HG03565 (cell line): Measurements from ENCODE around the gene CT45A9.
"Not testable (repeated sequence)": the region's sequence is repeated elsewhere in the genome, so short reads cannot be mapped to it uniquely, and the experiment has no call there.

ENCODE experiments used
- ATAC-seq: cut with Tn5 transposase; IDR thresholded peaks from one replicate; pipeline ENCODE4 v1.9.1; 2021; ENCODE audit warnings: mild to moderate bottlenecking, moderate library complexity; ENCODE audit not compliant: unreplicated experiment

CT45A9 gene, protein sequence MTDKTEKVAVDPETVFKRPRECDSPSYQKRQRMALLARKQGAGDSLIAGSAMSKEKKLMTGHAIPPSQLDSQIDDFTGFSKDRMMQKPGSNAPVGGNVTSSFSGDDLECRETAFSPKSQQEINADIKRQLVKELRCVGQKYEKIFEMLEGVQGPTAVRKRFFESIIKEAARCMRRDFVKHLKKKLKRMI

DNA sequence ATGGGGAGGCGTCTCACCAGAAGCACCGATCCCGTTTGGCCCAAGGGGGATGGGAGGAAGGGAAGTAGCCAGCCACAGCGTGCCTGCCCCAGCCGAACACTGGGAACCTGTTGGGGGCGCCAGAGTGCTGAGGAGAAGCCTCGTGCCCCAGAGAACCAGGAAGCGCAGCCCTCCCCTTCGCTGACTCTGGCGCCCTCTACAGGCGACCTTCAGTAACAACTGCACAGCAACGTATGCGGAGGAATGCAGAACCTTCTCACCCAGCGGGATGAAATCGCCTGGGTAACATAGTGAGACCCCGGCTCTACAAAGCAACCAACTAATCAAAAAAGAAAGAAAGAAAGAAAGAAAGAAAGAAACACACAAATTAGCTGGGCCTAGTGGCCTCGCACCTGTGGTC is at the start of gene CT45A9:
Gene CT45A9 (minus strand): TSS at position 101 of the 400 bp plus-strand sequence. CDS start 3,751 bp downstream, outside the sequence.
- ATAC-seq: not testable (repeated sequence)

DNA sequence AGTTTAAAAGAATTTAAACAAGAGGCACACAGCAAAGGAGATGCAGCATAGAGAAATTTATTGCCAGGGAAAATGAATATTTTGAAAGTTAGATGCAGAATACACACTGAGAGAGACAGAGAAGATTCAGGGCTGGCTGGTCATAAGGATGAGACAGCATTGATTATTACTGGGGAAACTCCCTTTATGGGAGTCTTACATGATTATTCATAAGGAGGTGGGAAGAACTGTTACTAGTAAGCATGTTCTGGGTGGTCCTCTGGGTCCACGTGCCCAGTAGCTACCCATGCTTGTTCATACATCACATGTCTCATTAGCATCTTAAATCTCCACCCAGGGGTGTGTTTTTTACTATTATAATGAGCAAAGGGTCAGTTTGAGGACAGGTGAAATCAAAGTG is 48.9 kb upstream of the CT45A9 start:
- ATAC-seq: not testable (repeated sequence)

DNA sequence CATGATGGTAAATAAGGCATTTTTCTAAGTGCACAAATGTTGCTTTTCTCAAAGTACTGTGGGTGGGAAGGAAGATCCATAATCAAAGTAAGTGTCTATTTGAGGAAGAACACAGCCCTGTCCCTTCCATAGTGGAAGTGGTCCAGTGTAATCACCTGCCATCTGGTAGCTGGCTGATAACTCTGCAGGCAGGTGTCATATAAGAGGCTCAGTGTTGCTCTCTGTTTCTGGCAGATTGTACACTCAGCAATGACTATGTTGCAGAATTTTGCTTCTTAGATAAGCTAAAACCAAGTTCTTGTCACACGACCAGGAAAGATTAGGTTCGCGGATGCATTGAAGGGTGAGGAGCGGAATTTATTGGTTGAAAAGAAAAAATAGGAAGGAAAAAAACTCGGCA is 42.8 kb upstream of the CT45A9 start:
- no peak for ATAC-seq

DNA sequence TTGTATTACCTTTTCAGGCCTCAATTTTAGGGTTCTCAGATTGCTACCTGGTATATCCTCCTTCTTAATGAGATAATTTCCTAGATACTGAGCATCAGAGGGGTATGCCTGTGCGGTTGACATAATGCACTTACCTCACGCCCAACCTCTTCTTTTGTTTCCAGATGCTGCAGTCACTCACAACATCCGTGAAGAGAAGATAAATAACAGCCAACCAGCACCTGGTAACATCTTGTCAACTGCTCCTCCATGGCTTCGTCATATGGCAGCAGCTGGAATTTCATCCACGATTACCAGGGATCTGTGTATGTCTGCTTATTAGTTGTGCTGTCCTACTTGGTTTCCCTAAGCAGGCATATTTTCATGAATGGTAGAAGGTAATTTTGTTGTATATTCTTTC is 38.6 kb upstream of the CT45A9 start:
- no peak for ATAC-seq

DNA sequence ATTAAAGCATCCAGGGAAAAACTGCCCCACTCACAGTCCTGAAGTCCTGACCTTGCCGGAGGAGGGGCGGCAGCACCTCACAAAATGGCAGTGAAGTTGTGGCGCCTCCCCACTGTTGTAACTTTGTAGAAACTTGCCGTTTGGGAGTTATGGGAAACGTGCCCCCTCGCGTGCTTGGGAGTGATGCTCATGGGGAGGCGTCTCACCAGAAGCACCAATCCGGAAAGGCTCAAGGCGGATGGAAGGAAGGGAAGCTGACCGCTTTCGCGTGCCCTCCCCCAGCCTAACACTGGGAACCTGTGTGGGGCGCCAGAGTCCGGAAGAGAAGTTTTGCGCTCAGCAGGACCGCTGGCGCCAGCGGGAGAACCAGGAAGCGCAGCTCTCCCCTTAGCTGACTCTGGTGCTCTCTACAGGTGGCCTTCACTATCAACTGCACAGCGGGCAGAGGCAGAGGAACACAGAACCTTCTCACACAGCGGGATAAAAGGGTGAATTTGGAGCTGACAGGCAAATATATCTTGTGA is 21.7 kb upstream of the CT45A9 start, which contains the start of the genes CT45A10 and SAGE1:
Gene CT45A10 (minus strand): TSS at position 151 of the 524 bp plus-strand sequence. CDS start 8,100 bp downstream, outside the sequence.
Gene SAGE1 (plus strand): TSS at position 423 of the 524 bp plus-strand sequence. CDS start 2,527 bp downstream, outside the sequence.
- ATAC-seq: no peak

DNA sequence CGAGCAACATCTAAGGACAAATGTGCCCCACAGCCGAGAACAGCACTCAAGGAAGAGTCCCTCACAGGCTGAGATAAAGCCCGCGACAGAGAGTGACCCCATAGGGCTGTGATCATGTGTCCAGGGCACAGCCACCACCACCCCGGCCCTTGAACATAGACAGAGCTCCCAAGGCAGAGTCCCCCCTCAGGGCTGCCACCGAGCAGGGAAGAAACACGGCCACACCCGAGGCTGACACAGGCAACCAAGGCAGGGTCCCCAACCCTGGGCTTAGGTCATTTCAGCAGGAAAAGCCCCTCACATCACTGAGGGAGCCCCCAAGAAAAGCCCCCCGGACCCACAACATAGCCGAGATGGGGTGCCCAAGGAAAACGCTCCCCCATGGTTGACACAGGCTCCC is 21.2 kb upstream of the CT45A9 start:
- ATAC-seq: no peak

DNA sequence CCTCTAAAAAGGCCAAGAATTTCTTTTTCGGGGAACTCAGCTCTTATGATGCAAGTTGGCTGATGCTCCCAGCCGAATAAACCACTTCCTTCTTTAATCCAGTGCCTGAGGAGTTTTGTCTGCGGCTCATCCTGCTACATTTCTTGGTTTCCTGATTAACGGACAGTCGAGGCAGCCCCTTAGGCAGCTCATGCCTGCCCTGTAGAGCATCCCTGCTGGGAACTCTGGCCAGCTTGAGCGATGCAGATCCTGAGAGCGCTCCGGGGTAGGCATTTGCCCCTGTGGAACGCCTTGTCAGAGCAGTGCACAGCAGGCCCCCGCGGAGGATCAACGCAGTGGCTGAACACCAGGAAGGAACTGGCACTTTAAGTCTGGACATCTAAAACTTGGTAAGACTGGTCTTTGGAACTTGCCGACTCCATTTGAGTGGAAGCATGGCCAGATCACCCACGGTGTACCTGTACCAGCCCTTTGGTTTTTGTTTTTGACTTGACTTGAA is 18.5 kb upstream of the CT45A9 start:
- no peak for ATAC-seq

DNA sequence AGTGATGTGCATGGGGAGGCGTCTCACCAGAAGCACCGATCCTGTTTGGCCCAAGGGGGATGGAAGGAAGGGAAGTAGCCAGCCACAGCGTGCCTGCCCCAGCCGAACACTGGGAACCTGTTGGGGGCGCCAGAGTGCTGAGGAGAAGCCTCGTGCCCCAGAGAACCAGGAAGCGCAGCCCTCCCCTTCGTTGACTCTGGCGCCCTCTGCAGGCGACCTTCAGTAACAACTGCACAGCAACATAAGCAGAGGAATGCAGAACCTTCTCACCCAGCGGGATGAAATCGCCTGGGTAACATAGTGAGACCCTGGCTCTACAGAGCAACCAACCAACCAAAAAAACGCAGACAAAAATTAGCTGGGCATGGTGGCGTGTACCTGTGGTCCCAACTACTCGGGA is 17.4 kb upstream of the CT45A9 start:
- ATAC-seq: not testable (repeated sequence)

DNA sequence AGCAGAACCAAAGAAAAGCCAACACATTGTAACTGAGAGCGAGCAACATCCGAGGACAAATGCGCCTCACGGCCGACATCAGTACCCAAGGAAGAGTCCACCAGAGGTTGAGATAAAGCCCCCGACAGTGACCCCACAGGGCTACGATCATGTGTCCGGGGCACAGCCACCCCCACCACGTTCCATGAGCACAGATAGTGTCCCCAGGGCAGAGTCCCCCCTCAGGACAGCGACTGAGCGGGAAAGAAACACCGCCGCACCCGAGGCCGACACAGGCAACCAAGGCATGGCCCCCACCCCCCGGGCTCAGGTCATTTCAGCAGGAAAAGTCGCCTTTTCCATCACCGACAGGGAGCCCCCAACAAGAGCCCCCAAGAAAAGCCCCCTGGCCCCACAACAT is 16.6 kb upstream of the CT45A9 start:
- ATAC-seq: not testable (repeated sequence)

DNA sequence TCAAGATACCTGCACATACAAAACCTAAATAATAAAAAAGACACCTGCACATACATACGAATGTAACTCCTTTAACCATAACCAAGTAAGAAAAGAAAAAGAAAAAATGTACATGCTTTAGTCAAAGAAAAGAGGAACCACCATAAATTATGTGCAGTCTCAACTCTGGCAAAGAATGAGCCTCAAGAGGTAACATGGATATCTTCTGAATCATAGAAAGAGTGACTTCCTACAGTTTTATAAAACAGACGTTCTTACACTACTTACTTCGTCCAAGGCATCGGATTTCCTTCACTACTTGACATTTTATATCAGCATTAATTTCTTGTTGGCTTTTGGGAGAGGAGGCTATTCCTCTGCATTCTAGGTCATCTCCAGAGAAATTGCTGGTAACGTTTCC is 11.1 kb upstream of the CT45A9 start:
- not testable (repeated sequence) for ATAC-seq

DNA sequence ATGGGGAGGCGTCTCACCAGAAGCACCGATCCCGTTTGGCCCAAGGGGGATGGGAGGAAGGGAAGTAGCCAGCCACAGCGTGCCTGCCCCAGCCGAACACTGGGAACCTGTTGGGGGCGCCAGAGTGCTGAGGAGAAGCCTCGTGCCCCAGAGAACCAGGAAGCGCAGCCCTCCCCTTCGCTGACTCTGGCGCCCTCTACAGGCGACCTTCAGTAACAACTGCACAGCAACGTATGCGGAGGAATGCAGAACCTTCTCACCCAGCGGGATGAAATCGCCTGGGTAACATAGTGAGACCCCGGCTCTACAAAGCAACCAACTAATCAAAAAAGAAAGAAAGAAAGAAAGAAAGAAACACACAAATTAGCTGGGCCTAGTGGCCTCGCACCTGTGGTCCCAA is 17.2 kb downstream of the CT45A9 start, which contains the start of gene CT45A8:
Gene CT45A8 (minus strand): TSS at position 101 of the 400 bp plus-strand sequence. CDS start 3,755 bp downstream, outside the sequence.
- not testable (repeated sequence) for ATAC-seq

DNA sequence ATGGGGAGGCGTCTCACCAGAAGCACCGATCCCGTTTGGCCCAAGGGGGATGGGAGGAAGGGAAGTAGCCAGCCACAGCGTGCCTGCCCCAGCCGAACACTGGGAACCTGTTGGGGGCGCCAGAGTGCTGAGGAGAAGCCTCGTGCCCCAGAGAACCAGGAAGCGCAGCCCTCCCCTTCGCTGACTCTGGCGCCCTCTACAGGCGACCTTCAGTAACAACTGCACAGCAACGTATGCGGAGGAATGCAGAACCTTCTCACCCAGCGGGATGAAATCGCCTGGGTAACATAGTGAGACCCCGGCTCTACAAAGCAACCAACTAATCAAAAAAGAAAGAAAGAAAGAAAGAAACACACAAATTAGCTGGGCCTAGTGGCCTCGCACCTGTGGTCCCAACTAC is 34.4 kb downstream of the CT45A9 start, which contains the start of gene CT45A7:
Gene CT45A7 (minus strand): TSS at position 101 of the 400 bp plus-strand sequence. CDS start 3,747 bp downstream, outside the sequence.
- ATAC-seq: not testable (repeated sequence)

DNA sequence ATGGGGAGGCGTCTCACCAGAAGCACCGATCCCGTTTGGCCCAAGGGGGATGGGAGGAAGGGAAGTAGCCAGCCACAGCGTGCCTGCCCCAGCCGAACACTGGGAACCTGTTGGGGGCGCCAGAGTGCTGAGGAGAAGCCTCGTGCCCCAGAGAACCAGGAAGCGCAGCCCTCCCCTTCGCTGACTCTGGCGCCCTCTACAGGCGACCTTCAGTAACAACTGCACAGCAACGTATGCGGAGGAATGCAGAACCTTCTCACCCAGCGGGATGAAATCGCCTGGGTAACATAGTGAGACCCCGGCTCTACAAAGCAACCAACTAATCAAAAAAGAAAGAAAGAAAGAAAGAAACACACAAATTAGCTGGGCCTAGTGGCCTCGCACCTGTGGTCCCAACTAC is 51.7 kb downstream of the CT45A9 start, which contains the start of gene CT45A2:
Gene CT45A2 (minus strand): TSS at position 101 of the 400 bp plus-strand sequence. CDS start 3,747 bp downstream, outside the sequence.
- not testable (repeated sequence) for ATAC-seq
